Astrocyte (in vitro differentiated cells and primary cell): ENCODE results near the gene PPP1CC. TPM values are rescaled to one million over a fixed set of nuclear protein-coding genes. Genes with fewer than 3 reads are reported as not detected.
A peak's percentile ranks its signal among the peaks of the same experiment; 100 is the strongest.

Source experiments
- DNase-seq: peaks from one replicate; pipeline ENCODE4 v3.0.0-alpha.2; 2010; ENCODE audit warnings: low read depth
- FAIRE-seq: peaks from 2 replicates; lab custom pipeline; 2011; peaks lifted over from hg19 to GRCh38; lab: Jason Lieb, UNC
- H2AFZ ChIP-seq: 2 replicates; pipeline ENCODE4 v1.6.0; 2012; ENCODE audit warnings: low read depth, low read length, inconsistent platforms
- H3K27ac ChIP-seq: 2 replicates; pipeline ENCODE4 v1.5.1; 2011; ENCODE audit warnings: low read depth, low read length, inconsistent platforms
- H3K27me3 ChIP-seq: 2 replicates; pipeline ENCODE4 v1.6.0; 2011; ENCODE audit warnings: low read length, inconsistent platforms; ENCODE audit not compliant: insufficient read depth
- H3K36me3 ChIP-seq: 2 replicates; pipeline ENCODE4 v1.5.1; 2011; ENCODE audit warnings: low read length, inconsistent platforms; ENCODE audit not compliant: insufficient read depth
- H3K4me1 ChIP-seq: 2 replicates; pipeline ENCODE4 v1.5.1; 2011; ENCODE audit warnings: low read length, inconsistent platforms; ENCODE audit not compliant: insufficient read depth
- H3K4me2 ChIP-seq: 2 replicates; pipeline ENCODE4 v1.6.0; 2012; ENCODE audit warnings: low read length, inconsistent platforms
- H3K4me3 ChIP-seq: 2 replicates; pipeline ENCODE4 v1.5.1; 2011; ENCODE audit warnings: low read depth, mild to moderate bottlenecking, low read length, inconsistent platforms; ENCODE audit not compliant: insufficient read depth
- H3K79me2 ChIP-seq: 2 replicates; pipeline ENCODE4 v1.6.0; 2012; ENCODE audit warnings: mild to moderate bottlenecking, low read length, inconsistent platforms; ENCODE audit not compliant: insufficient read depth
- H3K9ac ChIP-seq: 2 replicates; pipeline ENCODE4 v1.6.0; 2012; ENCODE audit warnings: mild to moderate bottlenecking, low read length, inconsistent platforms
- H3K9me3 ChIP-seq: 2 replicates; pipeline ENCODE4 v1.5.1; 2012; ENCODE audit warnings: low read depth, mild to moderate bottlenecking, low read length, inconsistent platforms; ENCODE audit not compliant: insufficient read depth
- H4K20me1 ChIP-seq: 2 replicates; pipeline ENCODE4 v1.6.0; 2012; ENCODE audit warnings: low read length, inconsistent platforms; ENCODE audit not compliant: insufficient read depth
- H3K27ac Mint-ChIP-seq: one replicate; pipeline ENCODE4 v1.8.0; 2021; ENCODE audit warnings: mild to moderate bottlenecking, mixed read lengths; ENCODE audit not compliant: unreplicated experiment
- H3K27me3 Mint-ChIP-seq: one replicate; pipeline ENCODE4 v1.8.0; 2021; ENCODE audit warnings: low read depth, mixed read lengths; ENCODE audit not compliant: unreplicated experiment
- H3K36me3 Mint-ChIP-seq: one replicate; pipeline ENCODE4 v1.8.0; 2021; ENCODE audit warnings: low read depth, mixed read lengths; ENCODE audit not compliant: unreplicated experiment
- H3K4me1 Mint-ChIP-seq: one replicate; pipeline ENCODE4 v1.8.0; 2021; ENCODE audit warnings: low read depth, mixed read lengths; ENCODE audit not compliant: unreplicated experiment
- H3K4me3 Mint-ChIP-seq: one replicate; pipeline ENCODE4 v1.8.0; 2021; ENCODE audit warnings: mild to moderate bottlenecking, moderate library complexity, mixed read lengths; ENCODE audit not compliant: unreplicated experiment
- H3K9me3 Mint-ChIP-seq: one replicate; pipeline ENCODE4 v1.8.0; 2021; ENCODE audit warnings: mild to moderate bottlenecking, mixed read lengths; ENCODE audit not compliant: unreplicated experiment
- EZH2 ChIP-seq: IDR thresholded peaks from 2 replicates; pipeline ENCODE4 v1.6.1; 2012; ENCODE audit warnings: mild to moderate bottlenecking, low read length, inconsistent platforms; ENCODE audit not compliant: insufficient read depth
- total RNA-seq: library from RNA; stranded (reverse); gene quantifications from 2 replicates; pipeline ENCODE4 v1.2.1, GENCODE V29; 2021
- TF ChIP-seq, protein P1 (sequence below): IDR thresholded peaks from 2 replicates; pipeline ENCODE4 v1.5.1; 2011; ENCODE audit warnings: low read depth, mild to moderate bottlenecking, inconsistent platforms, low read length, moderate library complexity; ENCODE audit not compliant: insufficient read depth

The PPP1CC gene
- total RNA-seq, 1 donor from 2014 or later = 107 TPM

DNA sequence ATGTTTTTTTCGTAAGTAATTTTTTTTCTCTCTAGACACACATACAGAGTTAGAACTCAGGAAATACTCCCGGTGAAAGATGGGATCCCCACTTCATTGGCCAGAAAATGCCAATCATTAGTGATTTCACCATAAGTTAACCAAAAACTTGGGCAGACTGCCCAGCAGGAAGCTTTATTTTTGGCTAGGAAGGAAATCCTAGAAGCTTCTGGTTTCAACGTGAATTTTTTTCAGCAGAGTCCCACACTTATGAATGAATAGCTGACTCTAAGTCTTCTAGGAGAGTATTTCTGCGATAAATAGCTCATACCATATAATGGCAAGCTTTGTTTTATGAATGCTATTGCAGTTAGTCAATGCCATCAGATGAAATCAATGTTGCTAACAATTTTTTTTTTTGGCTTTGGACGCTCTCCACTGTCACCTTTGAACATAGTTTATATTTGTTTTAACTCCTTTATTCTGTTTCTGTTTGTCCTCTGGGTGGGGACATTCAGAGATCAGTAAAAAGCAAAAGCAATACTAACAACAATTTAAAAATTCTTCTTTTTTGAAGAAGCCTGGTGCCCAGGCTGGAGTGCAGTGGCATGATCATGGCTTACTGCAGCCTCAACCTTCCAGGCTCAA is 9.5 kb downstream of the PPP1CC start:
- FAIRE-seq = no peak

DNA sequence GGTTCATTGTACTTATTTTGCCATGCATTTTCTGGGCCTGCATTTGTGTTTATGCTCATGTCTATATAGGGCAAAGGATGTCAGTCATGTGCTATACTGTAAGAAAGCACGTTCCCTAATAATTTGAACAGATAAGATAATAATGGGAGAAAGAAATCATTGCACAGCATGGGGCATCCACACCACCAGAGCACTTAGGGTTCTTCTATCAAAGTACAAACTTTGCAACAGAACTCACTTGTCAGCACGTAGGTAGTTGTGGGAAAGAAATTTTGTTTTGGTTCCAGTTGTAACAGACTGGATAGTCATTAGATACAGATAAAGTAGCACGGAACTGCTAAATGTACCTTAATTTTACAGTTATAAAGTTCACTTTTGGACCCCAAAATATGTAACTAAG is 10.1 kb downstream of the PPP1CC start:
- H2AFZ ChIP-seq = no peak overlapping the region
- no peaks in the 10 kb centered on the region for H3K27me3 ChIP-seq
- H3K36me3 Mint-ChIP-seq = peaks cover 12% of the 10 kb centered on the region
- no peak overlapping the region for H3K4me3 Mint-ChIP-seq
- peaks cover 18% of the 10 kb centered on the region for H3K4me1 Mint-ChIP-seq
- H3K4me3 ChIP-seq = no peak overlapping the region
- peaks cover 27% of the 10 kb centered on the region for H3K36me3 ChIP-seq
- no peak overlapping the region for H3K9ac ChIP-seq
- peaks cover 87% of the 10 kb centered on the region for H4K20me1 ChIP-seq
- peaks cover 5% of the 10 kb centered on the region for H3K4me1 ChIP-seq
- H3K27me3 Mint-ChIP-seq = no peaks in the 10 kb centered on the region
- no peak for DNase-seq
- H3K9me3 ChIP-seq = no peaks in the 10 kb centered on the region
- FAIRE-seq = no peak
- H3K79me2 ChIP-seq = peaks cover 93% of the 10 kb centered on the region
- TF ChIP-seq EZH2 = no peak
- TF ChIP-seq, protein P1, sequence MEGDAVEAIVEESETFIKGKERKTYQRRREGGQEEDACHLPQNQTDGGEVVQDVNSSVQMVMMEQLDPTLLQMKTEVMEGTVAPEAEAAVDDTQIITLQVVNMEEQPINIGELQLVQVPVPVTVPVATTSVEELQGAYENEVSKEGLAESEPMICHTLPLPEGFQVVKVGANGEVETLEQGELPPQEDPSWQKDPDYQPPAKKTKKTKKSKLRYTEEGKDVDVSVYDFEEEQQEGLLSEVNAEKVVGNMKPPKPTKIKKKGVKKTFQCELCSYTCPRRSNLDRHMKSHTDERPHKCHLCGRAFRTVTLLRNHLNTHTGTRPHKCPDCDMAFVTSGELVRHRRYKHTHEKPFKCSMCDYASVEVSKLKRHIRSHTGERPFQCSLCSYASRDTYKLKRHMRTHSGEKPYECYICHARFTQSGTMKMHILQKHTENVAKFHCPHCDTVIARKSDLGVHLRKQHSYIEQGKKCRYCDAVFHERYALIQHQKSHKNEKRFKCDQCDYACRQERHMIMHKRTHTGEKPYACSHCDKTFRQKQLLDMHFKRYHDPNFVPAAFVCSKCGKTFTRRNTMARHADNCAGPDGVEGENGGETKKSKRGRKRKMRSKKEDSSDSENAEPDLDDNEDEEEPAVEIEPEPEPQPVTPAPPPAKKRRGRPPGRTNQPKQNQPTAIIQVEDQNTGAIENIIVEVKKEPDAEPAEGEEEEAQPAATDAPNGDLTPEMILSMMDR = no peak
- no peak overlapping the region for H3K27ac Mint-ChIP-seq
- no peaks in the 10 kb centered on the region for H3K9me3 Mint-ChIP-seq
- H3K27ac ChIP-seq = no peak overlapping the region
- no peak overlapping the region for H3K4me2 ChIP-seq

More for the DNA sequence above, 9.5 kb downstream of the PPP1CC start:
- H3K27me3 Mint-ChIP-seq = no peaks in the 10 kb centered on the region
- Histone ChIP-seq H3K27me3 (no peaks in the 10 kb centered on the region), H3K4me1 (peaks cover 5% of the 10 kb centered on the region), H3K36me3 (peaks cover 24% of the 10 kb centered on the region), H3K9ac (no peak overlapping the region), H3K27ac (no peak overlapping the region), H3K79me2 (peaks cover 96% of the 10 kb centered on the region), H3K4me3 (no peak overlapping the region), H3K9me3 (no peaks in the 10 kb centered on the region), H3K4me2 (peak overlapping the region; percentile 12), H4K20me1 (peaks cover 89% of the 10 kb centered on the region), H2AFZ (no peak overlapping the region)
- no peak overlapping the region for H3K4me3 Mint-ChIP-seq
- H3K9me3 Mint-ChIP-seq = no peaks in the 10 kb centered on the region
- TF ChIP-seq, protein P1 = no peak
- TF ChIP-seq EZH2 = no peak
- peaks cover 12% of the 10 kb centered on the region for H3K36me3 Mint-ChIP-seq
- H3K4me1 Mint-ChIP-seq = peaks cover 22% of the 10 kb centered on the region
- DNase-seq = peak; percentile 44
- H3K27ac Mint-ChIP-seq = no peak overlapping the region

DNA sequence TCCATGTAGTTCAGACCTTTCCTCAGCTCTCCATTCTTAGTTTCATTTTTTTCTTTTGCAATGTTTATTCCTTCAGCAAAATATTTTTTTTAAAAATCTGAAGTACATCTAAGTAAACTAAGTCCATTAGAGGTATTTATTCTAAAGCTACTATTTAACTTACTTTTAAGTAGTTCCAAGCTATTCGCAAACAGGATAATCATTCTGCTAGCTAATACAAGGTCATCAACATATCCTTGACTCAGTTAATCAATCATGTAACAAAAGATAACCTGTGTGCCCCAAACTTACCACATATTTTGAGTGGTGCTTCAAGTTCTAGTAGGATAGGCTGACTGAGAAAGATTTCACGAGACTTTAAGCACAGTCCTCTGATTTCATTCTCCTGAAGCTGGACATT is 11.2 kb downstream of the PPP1CC start:
- Histone ChIP-seq H3K27me3 (no peaks in the 10 kb centered on the region), H3K36me3 (peaks cover 29% of the 10 kb centered on the region)
- no peak for DNase-seq

More for the DNA sequence above, 11.2 kb downstream of the PPP1CC start:
- H3K9me3 ChIP-seq = no peaks in the 10 kb centered on the region
- peaks cover 87% of the 10 kb centered on the region for H4K20me1 ChIP-seq
- Mint-ChIP-seq H3K4me1 (peaks cover 14% of the 10 kb centered on the region), H3K4me3 (no peak overlapping the region), H3K27me3 (no peaks in the 10 kb centered on the region), H3K27ac (no peak overlapping the region), H3K9me3 (no peaks in the 10 kb centered on the region), H3K36me3 (peaks cover 15% of the 10 kb centered on the region)
- H3K27ac ChIP-seq = no peak overlapping the region
- no peak overlapping the region for H3K4me2 ChIP-seq
- no peak overlapping the region for H3K9ac ChIP-seq
- peaks cover 5% of the 10 kb centered on the region for H3K4me1 ChIP-seq
- peaks cover 92% of the 10 kb centered on the region for H3K79me2 ChIP-seq
- no peak overlapping the region for H3K4me3 ChIP-seq
- no peak for FAIRE-seq
- H2AFZ ChIP-seq = no peak overlapping the region
- TF ChIP-seq EZH2 = no peak
- TF ChIP-seq, protein P1 = no peak
